Epithelial cell of esophagus (primary cell): Measurements from ENCODE around the gene BRI3.

ENCODE experiments used
- DNase-seq: peaks from one replicate; pipeline ENCODE4 v3.0.0; 2010; ENCODE audit warnings: low read depth
- H3K4me3 ChIP-seq: 2 replicates; pipeline ENCODE4 v1.5.1; 2011; ENCODE audit warnings: mild to moderate bottlenecking, low read length, control low read depth
- TF ChIP-seq, protein P1 (sequence below): IDR thresholded peaks from 2 replicates; pipeline ENCODE4 v1.5.1; 2011; ENCODE audit warnings: low read depth, mild to moderate bottlenecking, low read length, control low read depth, inconsistent platforms; ENCODE audit not compliant: insufficient read depth; ENCODE audit errors: missing control alignments

Gene BRI3

DNA sequence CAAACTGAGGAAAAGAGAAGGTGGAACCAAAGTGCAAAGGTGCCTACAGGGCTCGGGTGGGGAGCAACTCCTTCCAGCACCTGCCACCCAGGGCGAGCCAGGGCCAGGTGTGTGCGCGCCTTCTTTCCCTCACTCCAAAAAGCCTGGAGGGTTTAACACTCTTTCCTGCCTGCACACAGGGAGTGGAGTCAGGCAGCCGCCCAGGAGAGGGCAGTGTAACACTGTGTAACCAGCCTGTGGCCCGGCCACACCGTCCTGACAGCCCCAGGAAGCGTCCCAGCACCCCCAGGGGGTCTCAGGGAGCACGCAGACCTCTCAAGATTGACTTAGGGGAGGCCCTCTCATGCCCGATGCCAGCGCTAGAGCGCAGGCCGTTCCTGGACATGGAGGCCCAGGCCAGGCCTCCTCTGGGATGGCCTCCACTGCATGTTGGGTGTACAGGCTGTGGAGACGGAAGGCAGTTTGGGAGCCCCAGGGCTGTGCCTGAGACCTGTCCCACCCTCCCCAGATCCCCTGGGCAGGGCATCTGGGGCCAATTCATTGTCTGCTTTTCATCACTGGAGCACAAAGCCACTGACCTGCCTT is 13.4 kb downstream of the BRI3 start:
- TF ChIP-seq, protein P1, sequence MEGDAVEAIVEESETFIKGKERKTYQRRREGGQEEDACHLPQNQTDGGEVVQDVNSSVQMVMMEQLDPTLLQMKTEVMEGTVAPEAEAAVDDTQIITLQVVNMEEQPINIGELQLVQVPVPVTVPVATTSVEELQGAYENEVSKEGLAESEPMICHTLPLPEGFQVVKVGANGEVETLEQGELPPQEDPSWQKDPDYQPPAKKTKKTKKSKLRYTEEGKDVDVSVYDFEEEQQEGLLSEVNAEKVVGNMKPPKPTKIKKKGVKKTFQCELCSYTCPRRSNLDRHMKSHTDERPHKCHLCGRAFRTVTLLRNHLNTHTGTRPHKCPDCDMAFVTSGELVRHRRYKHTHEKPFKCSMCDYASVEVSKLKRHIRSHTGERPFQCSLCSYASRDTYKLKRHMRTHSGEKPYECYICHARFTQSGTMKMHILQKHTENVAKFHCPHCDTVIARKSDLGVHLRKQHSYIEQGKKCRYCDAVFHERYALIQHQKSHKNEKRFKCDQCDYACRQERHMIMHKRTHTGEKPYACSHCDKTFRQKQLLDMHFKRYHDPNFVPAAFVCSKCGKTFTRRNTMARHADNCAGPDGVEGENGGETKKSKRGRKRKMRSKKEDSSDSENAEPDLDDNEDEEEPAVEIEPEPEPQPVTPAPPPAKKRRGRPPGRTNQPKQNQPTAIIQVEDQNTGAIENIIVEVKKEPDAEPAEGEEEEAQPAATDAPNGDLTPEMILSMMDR = peak; percentile 81
- H3K4me3 ChIP-seq = no peak overlapping the region
- DNase-seq = peak; percentile 77

DNA sequence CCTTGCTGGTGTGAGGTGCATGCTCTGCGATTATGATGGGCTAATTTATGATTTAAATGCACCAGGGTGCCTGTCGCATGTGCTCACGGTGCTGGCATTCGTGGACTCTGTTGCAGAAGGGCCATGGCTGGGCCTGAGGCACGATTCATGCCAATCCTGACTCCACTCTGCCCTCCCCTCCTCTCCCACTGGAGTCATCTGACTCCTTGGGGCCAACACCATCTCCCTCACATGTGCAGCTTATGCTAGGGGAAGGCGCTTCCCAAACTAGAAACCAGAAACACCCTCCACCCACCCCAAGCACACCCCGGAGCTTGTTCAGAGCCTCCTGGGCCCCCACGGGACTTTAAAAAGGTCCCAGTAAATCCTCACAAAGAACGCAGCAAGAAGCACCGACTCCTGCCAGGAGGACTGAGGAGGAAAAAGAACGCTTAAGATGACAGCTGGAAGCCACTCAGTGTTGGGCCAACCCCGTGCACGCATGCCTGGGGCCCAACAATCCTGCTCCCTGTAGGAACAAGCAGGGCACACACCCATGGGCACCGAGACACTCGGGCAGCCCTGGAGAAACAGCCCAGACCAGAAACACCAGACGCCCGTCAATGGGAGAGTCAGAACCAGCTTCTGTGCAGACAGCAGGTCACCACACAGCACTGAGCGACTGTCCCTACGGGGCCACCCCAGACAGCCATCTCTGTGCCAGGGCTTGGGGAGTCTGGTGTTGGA is 14.1 kb downstream of the BRI3 start:
- TF ChIP-seq, protein P1 = no peak
- peak; percentile 74 for DNase-seq
- no peak overlapping the region for H3K4me3 ChIP-seq

DNA sequence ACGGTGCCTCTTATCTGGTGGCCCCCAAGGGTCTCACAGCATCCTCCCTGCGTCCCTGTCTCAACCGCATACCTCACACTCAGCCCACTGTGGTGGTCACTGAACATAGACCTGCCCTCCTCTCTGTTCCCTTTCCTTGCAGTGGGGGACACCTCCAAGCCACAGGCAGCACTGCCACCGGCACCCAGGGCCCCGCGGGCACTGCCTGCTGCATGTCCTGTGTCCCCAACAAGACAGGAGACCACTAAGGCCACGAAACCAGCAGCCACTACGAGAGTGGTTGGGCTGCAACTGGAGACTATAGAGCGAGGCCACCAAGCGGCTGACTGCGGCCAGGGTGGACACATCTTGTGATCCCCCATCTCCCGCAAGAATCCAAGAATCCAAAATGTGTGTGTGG is 15.3 kb downstream of the BRI3 start:
- TF ChIP-seq, protein P1 = no peak
- H3K4me3 ChIP-seq = no peak overlapping the region
- DNase-seq = no peak

DNA sequence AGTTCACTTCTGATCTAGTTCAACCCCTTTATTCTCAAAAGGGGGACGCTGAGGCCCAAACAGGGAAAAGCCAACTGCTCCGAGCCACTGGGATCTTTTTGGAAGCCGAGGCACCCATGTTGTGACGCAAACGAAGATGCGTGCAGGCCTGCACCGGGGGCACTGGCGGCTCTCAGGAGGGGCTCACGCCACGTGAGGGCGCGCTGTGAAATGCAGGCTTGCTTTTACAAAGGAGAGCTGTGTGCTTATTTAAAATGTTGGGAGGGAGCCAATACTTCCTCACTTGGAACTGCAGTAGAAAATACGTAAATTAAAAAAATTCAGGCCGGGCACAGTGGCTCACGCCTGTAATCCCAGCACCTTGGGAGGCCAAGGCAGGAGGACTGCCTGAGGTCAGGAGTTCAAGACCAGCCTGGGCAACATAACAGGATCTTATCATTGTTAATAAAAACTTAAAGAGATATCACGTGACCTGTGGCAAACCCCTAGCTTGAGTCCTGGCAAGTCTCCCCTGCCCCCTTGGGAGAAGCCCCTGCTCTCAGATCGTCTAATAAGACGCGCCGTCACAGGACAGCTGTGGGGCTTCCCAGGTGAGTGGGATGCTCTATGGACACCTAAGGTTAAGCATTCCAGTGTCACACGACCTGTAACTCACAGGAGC is 16.3 kb downstream of the BRI3 start:
- TF ChIP-seq, protein P1 = no peak
- no peak for DNase-seq
- H3K4me3 ChIP-seq = no peak overlapping the region

DNA sequence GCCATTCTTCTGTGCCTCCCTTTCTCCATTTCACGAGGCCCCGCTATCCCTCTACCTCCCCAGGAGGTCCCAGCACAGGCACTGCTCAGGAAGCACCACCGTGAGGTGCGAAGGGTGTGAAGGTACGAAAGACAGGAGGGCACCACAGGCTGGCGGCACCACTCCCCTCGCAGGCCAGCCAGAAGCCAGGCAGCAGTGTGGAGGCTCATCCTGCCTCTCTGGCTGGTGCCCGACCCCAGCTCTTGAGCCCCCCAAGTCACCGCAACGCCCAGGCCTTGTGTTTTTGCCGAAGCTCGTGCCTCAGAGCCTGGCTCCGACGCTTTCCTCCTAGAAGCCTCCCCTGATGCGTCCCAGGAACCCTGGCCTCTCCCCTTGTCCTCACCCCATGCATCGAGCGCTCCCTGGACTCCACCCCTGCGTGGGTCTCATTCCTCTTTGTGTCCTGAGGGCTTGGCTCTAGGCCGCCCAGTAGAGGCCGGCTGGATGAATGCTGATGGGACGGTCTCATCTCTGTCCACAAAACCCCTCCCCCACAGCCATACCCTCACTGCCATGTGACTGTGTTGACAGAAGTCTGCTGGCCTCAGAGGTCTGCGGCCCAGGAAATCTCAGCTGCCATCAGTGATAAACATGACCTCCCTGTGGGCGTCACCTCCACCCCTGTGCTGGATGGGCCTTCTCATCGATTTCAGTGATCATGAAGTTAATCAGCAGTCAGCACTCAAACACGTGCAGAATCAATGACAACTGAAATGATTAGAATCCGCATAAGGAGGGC is 19.3 kb downstream of the BRI3 start:
- DNase-seq = no peak
- TF ChIP-seq, protein P1 = no peak
- H3K4me3 ChIP-seq = no peak overlapping the region

DNA sequence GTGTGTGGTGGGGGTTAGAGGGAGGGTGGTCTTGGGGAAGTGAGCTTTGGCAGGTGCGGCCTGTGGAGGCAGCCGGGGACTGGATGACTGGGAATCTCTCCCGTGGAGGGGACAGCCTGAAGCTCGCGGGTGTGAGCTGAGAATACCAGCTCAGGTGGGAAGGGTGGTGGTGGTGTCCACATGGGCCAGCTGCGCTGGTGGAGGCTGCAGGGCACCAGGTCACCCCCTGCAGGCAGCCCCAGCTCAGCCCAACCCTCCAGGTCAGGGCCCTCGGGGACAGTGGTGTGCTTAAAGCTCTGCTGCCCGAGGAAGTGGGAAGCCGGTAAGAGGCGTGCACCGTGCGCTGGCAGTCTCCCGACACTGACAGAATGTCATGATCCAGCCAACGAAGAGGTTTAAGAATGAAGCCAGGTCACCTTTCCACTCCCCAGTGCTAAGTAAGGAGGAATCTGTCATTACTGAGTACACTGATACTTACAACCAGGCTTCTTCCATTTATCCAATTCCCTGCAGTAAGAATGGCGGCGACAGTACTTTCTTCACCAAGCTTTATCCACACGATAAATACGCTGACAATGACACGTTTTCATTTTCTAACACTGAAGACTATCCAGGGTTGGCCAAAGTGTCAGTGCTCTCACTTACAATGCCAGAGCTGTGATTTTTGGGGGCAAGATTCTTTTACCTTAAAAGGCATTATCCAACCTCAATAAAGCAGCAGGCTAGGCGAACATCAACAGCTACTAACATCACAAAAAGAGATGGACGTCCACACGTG is 20.4 kb downstream of the BRI3 start:
- no peak overlapping the region for H3K4me3 ChIP-seq
- TF ChIP-seq, protein P1 = no peak
- no peak for DNase-seq
